RKO (cell line): ENCODE data around the gene KCNK3.
"Not testable (repeated sequence)": the region's sequence is repeated elsewhere in the genome, so short reads cannot be mapped to it uniquely, and the experiment has no call there.

ENCODE experiments used
- DNase-seq: peaks from one replicate; pipeline ENCODE4 v3.0.0-alpha.2; 2016; ENCODE audit warnings: low spot score

The KCNK3 gene

GRCh38 chr2:26692279-26692896, at the start of gene KCNK3:
TSS of gene KCNK3 (plus strand) at chr2:26692722. CDS start at chr2:26692876, 154 bp downstream.
- DNase-seq, result no peak

- DNase-seq, result no peak
Observed at GRCh38 chr2:26644188-26644835, 48.2 kb upstream of the KCNK3 start.

DNA sequence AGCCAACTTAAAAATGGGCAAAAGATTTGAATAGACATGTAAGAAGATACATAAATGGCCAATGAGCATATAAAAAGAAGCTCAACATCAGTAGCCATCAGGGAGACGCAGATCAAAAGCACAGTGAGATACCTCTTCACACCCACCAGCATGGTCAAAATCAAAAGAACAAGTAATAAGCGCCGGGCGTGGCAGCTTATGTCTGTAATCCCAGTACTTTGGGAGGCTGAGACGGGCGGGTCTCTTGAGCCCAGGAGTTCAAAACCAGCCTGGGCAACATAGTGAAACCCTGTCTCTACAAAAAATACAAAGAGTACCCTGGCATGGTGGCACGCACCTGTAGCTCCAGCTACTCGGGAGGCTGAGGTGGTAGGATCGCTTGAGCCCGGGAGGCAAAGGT, 46.8 kb upstream of the KCNK3 start:
- DNase-seq, result no peak

- no peak for DNase-seq
Observed at GRCh38 chr2:26646986-26647672, 45.4 kb upstream of the KCNK3 start.

- DNase-seq, result no peak
Observed at GRCh38 chr2:26647981-26648380, 44.5 kb upstream of the KCNK3 start.

GRCh38 chr2:26648516-26648915, 44.0 kb upstream of the KCNK3 start:
- no peak for DNase-seq

DNA sequence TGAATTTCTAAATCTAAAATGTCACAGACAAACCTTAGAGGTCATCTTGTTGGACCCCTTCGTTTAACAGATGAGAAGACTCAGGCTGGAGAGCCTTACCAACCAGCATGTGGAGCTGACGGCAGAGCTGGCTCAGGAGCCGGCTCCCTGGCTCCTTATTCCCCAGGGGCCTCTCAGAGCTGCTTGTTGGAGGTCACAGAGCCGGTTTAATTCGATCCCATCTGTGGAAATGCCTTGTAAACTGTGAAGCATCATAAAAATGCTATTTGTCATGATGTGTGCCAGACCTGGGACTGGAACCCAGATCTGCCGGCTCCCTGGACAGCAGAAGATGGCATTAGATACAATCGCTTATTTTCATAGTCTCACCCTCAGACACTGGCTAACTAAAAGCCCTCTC, 43.2 kb upstream of the KCNK3 start:
- DNase-seq, result no peak

DNA sequence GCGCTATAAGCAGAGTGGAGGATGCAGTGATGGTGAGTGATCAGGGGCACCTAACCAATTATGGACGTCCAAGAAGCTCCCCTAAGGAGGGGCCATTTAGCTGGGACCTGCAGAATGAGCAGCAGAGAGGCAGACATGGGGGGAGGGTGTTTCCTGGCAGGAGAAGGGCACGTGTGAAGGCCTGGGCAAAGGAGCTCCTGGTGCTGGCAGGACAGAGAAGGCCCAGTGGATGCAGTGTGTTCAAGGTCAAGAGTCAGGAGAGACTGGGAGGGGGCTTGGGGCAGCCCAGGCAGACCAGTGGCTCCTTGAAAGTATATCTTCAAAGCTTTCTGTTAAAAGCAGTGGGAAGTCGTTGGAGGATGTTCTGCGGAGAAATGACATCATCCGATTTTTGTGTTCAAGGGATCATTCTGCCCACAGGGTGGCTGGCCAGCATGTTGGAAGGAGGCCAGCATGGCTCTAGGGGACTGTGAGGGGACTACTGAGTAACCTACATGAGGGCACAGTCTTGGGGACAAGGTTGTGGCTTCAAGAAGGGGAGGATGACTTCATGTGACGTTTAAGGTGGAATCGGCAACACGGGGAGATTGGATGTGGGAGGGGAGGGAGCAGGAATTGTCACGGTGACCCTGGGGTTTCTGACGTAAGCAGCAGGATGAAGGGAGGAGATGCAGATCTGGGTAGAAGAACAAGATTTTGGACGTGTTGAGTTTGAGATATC, 42.4 kb upstream of the KCNK3 start:
- no peak for DNase-seq

DNA sequence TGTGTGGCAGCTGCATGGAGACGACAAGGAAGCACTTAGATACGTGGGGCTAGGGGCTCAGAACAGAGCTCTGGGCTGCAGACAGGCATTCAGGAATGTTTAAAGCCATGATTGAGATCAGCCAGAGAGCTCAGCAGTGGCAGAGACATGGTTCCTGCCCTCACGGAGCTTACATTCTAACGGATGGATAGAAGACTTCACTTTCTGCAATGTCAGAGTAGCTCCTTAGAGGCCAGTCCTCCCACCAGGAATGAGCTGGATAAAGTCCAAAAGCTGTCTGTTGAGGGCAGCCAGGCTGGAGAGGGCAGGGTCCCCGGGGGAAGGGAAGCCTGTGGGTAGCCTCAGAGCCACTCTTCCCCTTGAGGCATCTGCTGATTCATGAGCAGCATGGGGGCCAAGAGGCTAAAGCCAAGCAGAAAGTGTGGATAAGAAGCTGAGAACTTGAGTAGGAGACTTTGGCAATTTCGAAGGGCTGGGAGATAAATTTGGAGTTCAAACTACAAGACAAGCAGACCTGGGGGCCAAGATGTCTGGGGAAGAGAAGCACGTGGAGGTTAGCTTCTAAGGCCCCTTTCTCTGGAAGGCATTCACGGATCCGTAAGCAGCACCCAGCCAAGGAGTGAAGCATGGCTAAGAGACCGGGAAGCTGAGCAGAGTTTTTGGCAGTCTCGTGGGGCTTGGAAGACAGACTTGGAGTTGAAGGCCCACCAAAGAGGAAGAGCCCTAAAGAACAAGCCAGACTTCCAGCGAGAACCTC, 41.6 kb upstream of the KCNK3 start:
- DNase-seq, result no peak

- no peak for DNase-seq
Observed at GRCh38 chr2:26651470-26651771, 41.1 kb upstream of the KCNK3 start.

DNA sequence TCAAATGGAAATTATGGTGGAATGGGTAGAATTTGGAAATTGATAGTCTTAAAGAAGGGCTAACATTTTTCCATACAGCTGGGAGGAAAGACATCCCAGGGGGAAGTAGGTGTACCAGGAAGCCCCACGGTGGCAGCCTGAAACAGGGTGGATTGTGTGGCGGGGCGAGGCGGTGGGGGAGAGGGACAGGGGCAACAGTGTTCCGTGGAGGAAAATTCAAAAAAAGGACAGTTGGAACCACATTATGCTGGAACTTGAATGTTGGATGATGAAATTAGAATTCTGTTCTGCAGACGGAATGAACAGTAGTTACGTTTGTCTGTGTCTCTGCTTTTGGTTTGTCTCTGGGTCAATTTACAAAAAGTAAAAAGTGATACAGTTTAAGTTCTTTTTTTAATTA, 40.7 kb upstream of the KCNK3 start:
- no peak for DNase-seq

DNA sequence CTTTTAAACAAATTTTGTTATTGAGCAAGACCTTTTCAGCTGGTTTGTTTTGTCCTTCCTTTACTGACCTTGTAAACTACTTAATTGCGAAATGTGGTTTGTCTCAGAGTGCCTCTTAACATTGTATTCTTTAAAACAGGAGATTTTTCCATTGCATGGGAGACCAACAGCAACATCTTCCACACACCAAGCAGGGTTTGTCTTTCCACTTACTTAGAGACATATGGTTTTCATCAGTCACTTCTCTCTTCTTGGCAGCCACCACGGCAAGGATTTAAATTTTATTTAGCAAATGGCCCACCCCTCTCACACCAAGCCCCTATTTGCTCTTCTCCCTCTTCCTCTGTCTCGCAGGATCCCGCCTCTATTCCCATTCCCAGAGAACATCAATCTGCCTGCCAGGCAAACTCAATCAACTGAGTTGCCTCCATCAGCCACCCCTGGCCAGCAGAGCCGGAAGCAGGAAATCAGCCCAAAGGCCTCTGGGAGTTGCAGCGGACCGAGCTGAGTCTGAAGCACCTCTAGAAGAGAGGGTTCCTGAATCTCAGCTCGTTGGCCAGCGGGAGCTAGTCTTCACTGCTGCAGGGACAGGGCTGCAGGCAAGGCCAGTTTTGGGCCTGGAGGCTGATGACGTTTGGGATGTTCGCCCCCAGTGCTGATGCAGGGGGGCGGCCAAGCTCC, 40.0 kb upstream of the KCNK3 start:
- no peak for DNase-seq

GRCh38 chr2:26653207-26654060, 39.1 kb upstream of the KCNK3 start:
- DNase-seq, result no peak

GRCh38 chr2:26654061-26654340, 38.5 kb upstream of the KCNK3 start:
- no peak for DNase-seq

GRCh38 chr2:26655120-26655519, 37.4 kb upstream of the KCNK3 start:
- not testable (repeated sequence) for DNase-seq

- no peak for DNase-seq
Observed at GRCh38 chr2:26655611-26656195, 36.8 kb upstream of the KCNK3 start.

- DNase-seq, result no peak
Observed at GRCh38 chr2:26657265-26657664, 35.3 kb upstream of the KCNK3 start.

- DNase-seq, result no peak
Observed at GRCh38 chr2:26658691-26659346, 33.7 kb upstream of the KCNK3 start.

DNA sequence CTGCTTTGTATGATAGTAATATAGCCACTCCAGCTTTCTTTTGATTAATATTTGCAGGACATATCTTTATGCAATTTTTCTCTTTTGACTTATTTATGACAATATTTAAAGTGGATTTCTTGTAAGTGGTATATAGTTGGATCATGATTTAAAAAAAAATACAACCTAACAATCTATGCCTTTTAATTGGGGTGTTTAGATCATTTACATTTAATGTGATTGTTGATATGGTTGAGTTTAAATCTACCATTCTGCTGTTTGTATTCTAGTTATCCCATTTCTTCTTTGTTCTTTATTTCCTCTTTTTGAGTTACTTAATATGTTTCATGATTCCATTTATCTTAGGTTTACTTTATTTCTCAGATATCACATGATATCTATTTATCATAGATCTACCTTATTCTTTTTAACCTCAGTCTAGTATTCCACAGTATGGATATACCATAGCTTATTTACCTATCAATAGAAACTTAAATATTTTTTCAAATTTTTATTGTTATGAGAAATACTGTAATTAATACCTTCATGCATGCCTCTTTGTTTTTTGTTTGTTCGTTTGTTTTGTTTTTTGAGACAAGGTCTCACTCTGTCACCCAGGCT, 32.1 kb upstream of the KCNK3 start:
- DNase-seq, result no peak

DNA sequence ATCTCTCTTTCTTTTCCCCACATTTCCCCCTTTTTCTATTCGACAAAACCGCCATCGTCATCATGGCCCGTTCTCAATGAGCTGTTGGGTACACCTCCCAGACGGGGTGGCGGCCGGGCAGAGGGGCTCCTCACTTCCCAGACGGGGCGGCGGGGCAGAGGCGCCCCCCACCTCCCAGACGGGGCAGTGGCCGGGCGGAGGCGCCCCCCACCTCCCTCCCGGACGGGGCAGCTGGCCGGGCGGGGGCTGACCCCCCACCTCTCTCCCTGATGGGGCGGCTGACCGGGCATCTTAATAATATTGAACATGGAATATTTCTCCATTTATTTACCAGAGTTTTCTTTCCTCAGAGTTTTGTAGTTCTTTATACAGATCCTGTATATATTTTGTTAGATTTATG, 27.2 kb upstream of the KCNK3 start:
- DNase-seq, result not testable (repeated sequence)
